HepG2 (cell line): ENCODE measurements around the gene OXLD1. TPM values are rescaled to one million over a fixed set of nuclear protein-coding genes. Genes with fewer than 3 reads are reported as not detected.
A peak's percentile ranks its signal among the peaks of the same experiment; 100 is the strongest.

Source experiments
- ATAC-seq: fragments of 200-7000 bp; cut with Tn5 transposase; 3 replicates; pipeline ENCODE4 v1.9.1; 2020; ENCODE audit warnings: mild to moderate bottlenecking, moderate library complexity
- BruUV-seq: library from RNA; stranded (reverse); fragments of 400-500 nt; replicated peaks from 2 replicates; lab custom pipeline; 2021; lab: Mats Ljungman, UMichigan
- CTCF ChIA-PET: fragments of 300-600 bp; formaldehyde crosslinking; extraction: SDS; loops from one replicate; lab custom pipeline; 2021; ENCODE audit warnings: low total read pairs, inconsistent platforms, low intra/inter-chr PET ratio; lab: Yijun Ruan, JAX
- POLR2A ChIA-PET: fragments of 350-600 bp; sonication (Branson Sonifier 250); formaldehyde crosslinking; loops from one replicate; lab custom pipeline; 2020; ENCODE audit warnings: antibody characterized with exemption, inconsistent platforms; lab: Yijun Ruan, JAX
- DNase-seq: peaks from one replicate; pipeline ENCODE4 v3.0.0-alpha.2; 2015; ENCODE audit warnings: low spot score
- FAIRE-seq: peaks from 3 replicates; lab custom pipeline; 2011; peaks lifted over from hg19 to GRCh38; lab: Jason Lieb, UNC
- H2AFZ ChIP-seq: one replicate; pipeline ENCODE4 v1.6.1; 2011; ENCODE audit warnings: low read length, inconsistent platforms
- H3K27ac ChIP-seq: fragments of 300-600 bp; 3 replicates; pipeline ENCODE4 v1.8.0; 2011; ENCODE audit warnings: mixed run types, mild to moderate bottlenecking, mixed read lengths, low read length, inconsistent platforms; ENCODE audit not compliant: insufficient read depth; ENCODE audit errors: extremely low read length
- H3K27me3 ChIP-seq, 2 experiments: fragments of 200-600 bp in 1 of 2; 2 replicates in 1 of 2; 3 replicates in 1 of 2; pipeline versions ENCODE4 v1.6.0 to v1.8.0; 2011; ENCODE audit warnings: low read length in 2 of 2, mild to moderate bottlenecking in 2 of 2, moderate library complexity in 2 of 2, inconsistent platforms in 1 of 2; ENCODE audit not compliant: insufficient read depth in 2 of 2, control insufficient read depth in 1 of 2
- H3K36me3 ChIP-seq, 2 experiments: fragments of 200-600 bp in 1 of 2; replicated peaks in 1 of 2; 2 replicates in 1 of 2; 3 replicates in 1 of 2; pipeline versions ENCODE4 v1.5.1 to v1.8.0; 2011; ENCODE audit warnings: low read length in 2 of 2, inconsistent platforms in 1 of 2; ENCODE audit not compliant: insufficient read depth in 2 of 2, control insufficient read depth in 1 of 2
- H3K4me1 ChIP-seq: 2 replicates; pipeline ENCODE4 v1.5.1; 2012; ENCODE audit warnings: low read length, inconsistent platforms; ENCODE audit not compliant: insufficient read depth
- H3K4me2 ChIP-seq: 2 replicates; pipeline ENCODE4 v1.6.0; 2011; ENCODE audit warnings: low read depth, low read length, inconsistent platforms
- H3K4me3 ChIP-seq, 3 experiments: fragments of 200-600 bp in 1 of 3; sonication (generic), shearing (Covaris generic) in 1 of 3; replicated peaks in 1 of 3; 2 replicates each; pipeline ENCODE4 v1.5.1; 2011 to 2016; ENCODE audit warnings: low read length in 3 of 3, inconsistent platforms in 2 of 3, low read depth in 2 of 3, mild to moderate bottlenecking in 2 of 3, control low read depth in 1 of 3, mixed read lengths in 1 of 3; ENCODE audit not compliant: insufficient read depth in 1 of 3
- H3K79me2 ChIP-seq: one replicate; pipeline ENCODE4 v1.6.1; 2011; ENCODE audit warnings: low read length, inconsistent platforms; ENCODE audit not compliant: insufficient read depth
- H3K9ac ChIP-seq: 2 replicates; pipeline ENCODE4 v1.6.0; 2011; ENCODE audit warnings: mild to moderate bottlenecking, low read depth, low read length, inconsistent platforms; ENCODE audit not compliant: insufficient read depth
- H3K9me3 ChIP-seq: 2 replicates; pipeline ENCODE4 v1.5.1; 2012; ENCODE audit warnings: mild to moderate bottlenecking, low read length
- H4K20me1 ChIP-seq: 2 replicates; pipeline ENCODE4 v1.6.0; 2011; ENCODE audit warnings: inconsistent platforms, mild to moderate bottlenecking, low read length, moderate library complexity; ENCODE audit not compliant: insufficient read depth
- NFIB ChIP-seq: sonication (generic); formaldehyde crosslinking; IDR thresholded peaks from 2 replicates; pipeline ENCODE4 v1.9.0; 2021; ENCODE audit warnings: missing genetic modification reagents, mild to moderate bottlenecking, borderline replicate concordance
- NR0B2 ChIP-seq: sonication (generic); formaldehyde crosslinking; IDR thresholded peaks from 2 replicates; pipeline ENCODE4 v1.4.0; 2020; ENCODE audit warnings: mild to moderate bottlenecking, missing genetic modification reagents
- NR2F1 ChIP-seq, 2 experiments: fragments of 450-650 bp in 1 of 2; formaldehyde crosslinking in 1 of 2; IDR thresholded peaks; 2 replicates each; pipeline versions ENCODE4 v1.5.0 to v1.6.1; 2016 to 2020; ENCODE audit warnings: mild to moderate bottlenecking in 1 of 2, missing compliant biosample characterization in 1 of 2, missing genetic modification reagents in 1 of 2, moderate library complexity in 1 of 2
- POLR2G ChIP-seq: fragments of 200-400 bp; formaldehyde crosslinking; IDR thresholded peaks from 2 replicates; pipeline ENCODE4 v1.6.1; 2018; ENCODE audit warnings: mild to moderate bottlenecking, low read depth, low read length, moderate library complexity
- PREB ChIP-seq: sonication (generic); formaldehyde crosslinking; IDR thresholded peaks from 2 replicates; pipeline ENCODE4 v1.4.0; 2020; ENCODE audit warnings: missing genetic modification reagents
- RAD51 ChIP-seq: fragments of 450-650 bp; IDR thresholded peaks from 2 replicates; pipeline ENCODE4 v1.6.1; 2016; ENCODE audit warnings: borderline replicate concordance
- SIN3A ChIP-seq: IDR thresholded peaks from 2 replicates; pipeline ENCODE4 v1.6.1; 2011; ENCODE audit warnings: low read depth, mild to moderate bottlenecking, control low read depth, low read length, borderline replicate concordance
- ZFP41 ChIP-seq: sonication (generic); formaldehyde crosslinking; IDR thresholded peaks from 2 replicates; pipeline ENCODE4 v1.4.0; 2020; ENCODE audit warnings: mild to moderate bottlenecking, missing genetic modification reagents, borderline replicate concordance
- ZNF180 ChIP-seq: sonication (generic); formaldehyde crosslinking; IDR thresholded peaks from 2 replicates; pipeline ENCODE4 v1.4.0; 2020; ENCODE audit warnings: low read depth, missing genetic modification reagents, borderline replicate concordance
- ZNF232 ChIP-seq: sonication (generic); formaldehyde crosslinking; IDR thresholded peaks from 2 replicates; pipeline ENCODE4 v1.4.0; 2020; ENCODE audit warnings: missing genetic modification reagents, borderline replicate concordance
- ZNF331 ChIP-seq: sonication (generic); formaldehyde crosslinking; IDR thresholded peaks from 2 replicates; pipeline ENCODE4 v1.4.0; 2020; ENCODE audit warnings: missing genetic modification reagents
- ZNF572 ChIP-seq: sonication (generic); formaldehyde crosslinking; IDR thresholded peaks from 2 replicates; pipeline ENCODE4 v1.5.1; 2020; ENCODE audit warnings: mild to moderate bottlenecking, missing genetic modification reagents
- ZNF747 ChIP-seq: sonication (generic); formaldehyde crosslinking; IDR thresholded peaks from 2 replicates; pipeline ENCODE4 v1.8.1; 2023; ENCODE audit warnings: missing genetic modification reagents, mild to moderate bottlenecking, borderline replicate concordance
- ZNF773 ChIP-seq: sonication (generic); formaldehyde crosslinking; IDR thresholded peaks from 2 replicates; pipeline ENCODE4 v1.4.0; 2020; ENCODE audit warnings: missing genetic modification reagents, borderline replicate concordance
- WGBS: methylation state at CpG from one replicate; pipeline ENCODE4 v1.1.6; 2017; ENCODE audit warnings: low lambda C conversion rate; 5-methylcytosine and 5-hydroxymethylcytosine counted together
- in situ Hi-C: cut with HindIII; loops from 2 replicates; pipeline ENCODE4 v1.10.0; 2017; ENCODE audit warnings: low pct_unique_long_range_greater_than_20kb; ENCODE audit not compliant: extremely low pct_ligation_motif_present
- intact Hi-C: fragments of 100-400 bp; cut with micrococcal nuclease; formaldehyde crosslinking; loops from one replicate; pipeline ENCODE4 v1.10.0; 2022; ENCODE audit not compliant: unreplicated experiment
- polyA plus RNA-seq, 8 experiments: library from polyadenylated mRNA; depleted of rRNA in 3 of 8; stranded (reverse) in 7 of 8; unstranded in 1 of 8; fragments of >200 nt; fragmentation: Illumina TruSeq in 4 of 8; extraction: Trizol in 4 of 8; gene quantifications; 2 replicates each; pipeline versions ENCODE4 v1.2.1 to v1.2.3, GENCODE V29; 2011 to 2016; ENCODE audit warnings: low read depth in 4 of 8, missing spikeins in 1 of 8, mixed read lengths in 1 of 8; ENCODE audit not compliant: insufficient read depth in 1 of 8
- total RNA-seq, 5 experiments: library from RNA; depleted of rRNA; stranded (reverse); fragments of >200 nt; fragmentation: Illumina TruSeq; extraction: Trizol; gene quantifications; 2 replicates each; pipeline ENCODE4 v1.2.3, GENCODE V29; 2016; ENCODE audit warnings: low read depth in 1 of 5
- TF ChIP-seq, protein P1 (sequence below): sonication (generic); formaldehyde crosslinking; conservative IDR thresholded peaks from 2 replicates; pipeline ENCODE4 v1.8.1; 2023; ENCODE audit warnings: missing genetic modification reagents
- TF ChIP-seq, protein P2 (sequence below), 2 experiments: sonication (generic) in 1 of 2; formaldehyde crosslinking in 1 of 2; IDR thresholded peaks; 2 replicates each; pipeline versions ENCODE4 v1.5.1 to v1.6.1; 2011 to 2020; ENCODE audit warnings: borderline replicate concordance in 1 of 2, low read depth in 1 of 2, low read length in 1 of 2, mild to moderate bottlenecking in 1 of 2, missing genetic modification reagents in 1 of 2, moderate library complexity in 1 of 2

OXLD1 gene
- total and polyA plus RNA-seq, 2 of the 13 experiments (the other 11 are each of a cell fraction or from before 2014, with no cell fraction given), result 27.1 to 37.5 TPM

DNA sequence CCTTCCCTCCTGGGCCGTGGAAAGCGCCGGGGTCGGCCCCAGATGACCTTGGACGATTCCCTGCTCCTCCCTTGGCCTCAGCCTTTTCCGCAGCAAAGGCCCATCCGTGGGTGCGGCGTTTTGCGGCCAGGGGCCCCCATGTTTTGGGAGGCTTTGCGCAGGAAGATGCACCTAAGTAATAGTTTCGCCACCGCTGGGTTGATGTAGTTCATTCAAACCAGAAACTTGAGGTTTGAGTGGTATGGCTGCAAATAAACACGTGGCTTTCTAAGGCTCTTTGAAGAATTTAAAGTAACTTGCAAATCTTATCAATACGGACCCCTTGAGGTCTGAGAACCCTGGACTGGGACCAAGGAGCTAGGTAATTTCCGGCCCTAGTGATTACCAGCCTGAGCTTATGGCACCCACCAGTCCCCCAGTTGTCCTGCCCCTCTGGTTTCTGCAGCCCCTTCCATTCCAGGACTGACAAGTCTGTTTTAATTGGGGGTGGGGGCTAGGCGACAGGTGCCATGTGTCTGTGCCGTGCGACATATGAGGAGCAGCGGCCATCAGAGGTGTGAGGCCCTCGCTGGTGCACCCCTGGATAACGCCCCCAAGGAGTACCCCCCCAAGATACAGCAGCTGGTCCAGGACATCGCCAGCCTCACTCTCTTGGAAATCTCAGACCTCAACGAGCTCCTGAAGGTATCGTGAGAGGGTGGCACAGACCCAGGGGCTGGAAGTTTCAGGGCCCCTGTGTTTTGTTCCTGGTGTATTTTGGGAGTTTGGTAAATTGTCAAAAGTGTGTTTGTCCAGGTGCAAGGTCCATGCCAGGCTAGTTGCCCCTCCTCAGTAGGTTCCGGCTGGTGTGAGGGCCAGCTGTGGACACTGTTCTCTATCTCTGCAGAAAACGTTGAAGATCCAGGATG lies 37.6 kb upstream of the OXLD1 start:
- BruUV-seq, result TSS peak; percentile 40
- ChIA-PET CTCF (no interaction called here), POLR2A (interaction anchor here (0.8 to 4.9 kb wide), 22 partner anchors 9 to 398 kb away, joined by 3 to 143 read pairs (median 6); partner anchors contain the start of genes ACTG1, ARL16, CCDC137 and CENPX)
- no peaks in the 10 kb centered on the region; a peak in 1 of 5 replicates for H3K27me3 ChIP-seq
- peaks cover 53% of the 10 kb centered on the region for H3K79me2 ChIP-seq
- no peaks in the 10 kb centered on the region for H3K9me3 ChIP-seq
- H3K9ac ChIP-seq, result peak overlapping the region; percentile 99
- 9% methylated on average over 15 of the region's 27 CpGs for WGBS
- peaks cover 33% of the 10 kb centered on the region for H3K4me1 ChIP-seq
- H3K4me2 ChIP-seq, result peak overlapping the region; percentile 91
- peaks cover 25 to 49% of the 10 kb centered on the region in 2 experiments for H3K36me3 ChIP-seq
- intact Hi-C loops (loop anchor here (1.0 to 5.0 kb wide), 2 partner anchors 8 to 37 kb away; partner anchors contain the start of genes CCDC137, OXLD1 and SLC25A10), in situ Hi-C loops (no loop called here)
- ATAC-seq (no peak), DNase-seq (no peak), FAIRE-seq (peak; percentile 49)
- peak overlapping the region; percentile 93 for H3K27ac ChIP-seq
- H4K20me1 ChIP-seq, result peaks cover 15% of the 10 kb centered on the region; the same call in 1 of the 2 replicates
- H2AFZ ChIP-seq, result no peak overlapping the region
- peak overlapping the region; percentile 92 to 93 (median 92) for H3K4me3 ChIP-seq
- TF ChIP-seq, protein P1, sequence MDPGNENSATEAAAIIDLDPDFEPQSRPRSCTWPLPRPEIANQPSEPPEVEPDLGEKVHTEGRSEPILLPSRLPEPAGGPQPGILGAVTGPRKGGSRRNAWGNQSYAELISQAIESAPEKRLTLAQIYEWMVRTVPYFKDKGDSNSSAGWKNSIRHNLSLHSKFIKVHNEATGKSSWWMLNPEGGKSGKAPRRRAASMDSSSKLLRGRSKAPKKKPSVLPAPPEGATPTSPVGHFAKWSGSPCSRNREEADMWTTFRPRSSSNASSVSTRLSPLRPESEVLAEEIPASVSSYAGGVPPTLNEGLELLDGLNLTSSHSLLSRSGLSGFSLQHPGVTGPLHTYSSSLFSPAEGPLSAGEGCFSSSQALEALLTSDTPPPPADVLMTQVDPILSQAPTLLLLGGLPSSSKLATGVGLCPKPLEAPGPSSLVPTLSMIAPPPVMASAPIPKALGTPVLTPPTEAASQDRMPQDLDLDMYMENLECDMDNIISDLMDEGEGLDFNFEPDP (CRISPR knock-in tag), result 0 out of 2 replicates have a peak, but pooled peaks have one; percentile 85
- TF ChIP-seq NFIB (CRISPR knock-in tag), result peak; percentile 58; the same call in 1 of the 2 replicates
- no peak for TF ChIP-seq ZNF773 (CRISPR knock-in tag)
- TF ChIP-seq ZFP41 (CRISPR knock-in tag), result peak; percentile 57; the same call in 1 of the 2 replicates
- TF ChIP-seq RAD51, result no peak
- TF ChIP-seq, protein P2, sequence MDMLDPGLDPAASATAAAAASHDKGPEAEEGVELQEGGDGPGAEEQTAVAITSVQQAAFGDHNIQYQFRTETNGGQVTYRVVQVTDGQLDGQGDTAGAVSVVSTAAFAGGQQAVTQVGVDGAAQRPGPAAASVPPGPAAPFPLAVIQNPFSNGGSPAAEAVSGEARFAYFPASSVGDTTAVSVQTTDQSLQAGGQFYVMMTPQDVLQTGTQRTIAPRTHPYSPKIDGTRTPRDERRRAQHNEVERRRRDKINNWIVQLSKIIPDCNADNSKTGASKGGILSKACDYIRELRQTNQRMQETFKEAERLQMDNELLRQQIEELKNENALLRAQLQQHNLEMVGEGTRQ (IDR thresholded peaks at IDR 0.05; ENCODE audit: low read depth, low read length), result no peak
- TF ChIP-seq, protein P2 (CRISPR knock-in tag; IDR thresholded peaks at IDR 0.05; ENCODE audit: borderline replicate concordance), result no peak
- TF ChIP-seq NR0B2 (CRISPR knock-in tag), result no peak
- TF ChIP-seq ZNF232 (CRISPR knock-in tag), result 0 out of 2 replicates have a peak, but pooled peaks have one; percentile 20
- TF ChIP-seq ZNF572 (CRISPR knock-in tag), result no peak
- TF ChIP-seq POLR2G, result 0 out of 2 replicates have a peak, but pooled peaks have one; percentile 32
- TF ChIP-seq PREB (CRISPR knock-in tag), result no peak
- TF ChIP-seq ZNF331, result no peak
- peak; percentile 23; the same call in 1 of the 2 replicates for TF ChIP-seq SIN3A
- no peak for TF ChIP-seq ZNF747 (CRISPR knock-in tag)
- peak in 1 of 2 experiments; percentile 4; a peak in 2 of 4 replicates for TF ChIP-seq NR2F1 (CRISPR knock-in tag; IDR thresholded peaks at IDR 0.05)
- TF ChIP-seq ZNF180, result 0 out of 2 replicates have a peak, but pooled peaks have one; percentile 10
